MCF 10A (cell line): ENCODE results near the gene CD96. TPM values are rescaled to one million over a fixed set of nuclear protein-coding genes. Genes with fewer than 3 reads are reported as not detected.

Experiments
- BruUV-seq: library from RNA; stranded (reverse); fragments of 400-500 nt; replicated peaks from 2 replicates; lab custom pipeline; 2021; lab: Mats Ljungman, UMichigan
- CTCF ChIA-PET: fragments of 300-600 bp; sonication (Branson Sonifier 250); formaldehyde crosslinking; extraction: SDS; loops from one replicate; lab custom pipeline; 2021; ENCODE audit warnings: antibody characterized with exemption, inconsistent platforms; lab: Yijun Ruan, JAX
- POLR2A ChIA-PET: fragments of 300-600, 350-650 bp; sonication (Branson Sonifier 250); formaldehyde crosslinking; extraction: SDS; loops from one replicate; lab custom pipeline; 2020; ENCODE audit warnings: antibody characterized with exemption, inconsistent platforms; lab: Yijun Ruan, JAX
- DNase-seq: peaks from one replicate; pipeline ENCODE4 v3.0.0-alpha.2; 2018; ENCODE audit not compliant: unreplicated experiment
- H3K27ac Mint-ChIP-seq: one replicate; pipeline ENCODE4 v1.8.0; 2022; ENCODE audit warnings: mild to moderate bottlenecking, low read depth, mixed read lengths; ENCODE audit not compliant: unreplicated experiment
- H3K27me3 Mint-ChIP-seq: one replicate; pipeline ENCODE4 v1.8.0; 2022; ENCODE audit warnings: mixed read lengths; ENCODE audit not compliant: insufficient read depth, unreplicated experiment
- H3K36me3 Mint-ChIP-seq: one replicate; pipeline ENCODE4 v1.8.0; 2022; ENCODE audit warnings: mild to moderate bottlenecking, moderate library complexity, mixed read lengths; ENCODE audit not compliant: insufficient read depth, unreplicated experiment
- H3K4me1 Mint-ChIP-seq: one replicate; pipeline ENCODE4 v1.8.0; 2022; ENCODE audit warnings: mixed read lengths; ENCODE audit not compliant: insufficient read depth, unreplicated experiment
- H3K4me3 Mint-ChIP-seq: one replicate; pipeline ENCODE4 v1.8.0; 2022; ENCODE audit warnings: mild to moderate bottlenecking, moderate library complexity, mixed read lengths; ENCODE audit not compliant: unreplicated experiment
- H3K9me3 Mint-ChIP-seq: one replicate; pipeline ENCODE4 v1.8.0; 2022; ENCODE audit warnings: mixed read lengths; ENCODE audit not compliant: unreplicated experiment
- CTCF ChIP-seq: fragments of 200-600 bp; IDR thresholded peaks from one replicate; pipeline ENCODE4 v1.8.0; 2022; ENCODE audit warnings: antibody characterized with exemption, mild to moderate bottlenecking; ENCODE audit not compliant: unreplicated experiment
- intact Hi-C: fragments of 100-400 bp; cut with micrococcal nuclease; formaldehyde crosslinking; loops from 2 replicates; pipeline ENCODE4 v1.14.1; 2022
- total RNA-seq: library from RNA; stranded (reverse); gene quantifications from 2 replicates; pipeline ENCODE4 v1.2.3, GENCODE V29; 2022

Gene CD96
- total RNA-seq, 1 experiment from 2014 or later, result 0.09 TPM

GRCh38 chr3:111676211-111677006, 134.4 kb downstream of the CD96 start:
- POLR2A ChIA-PET, result interaction anchor here (0.6 to 1.6 kb wide), 13 partner anchors 9 to 397 kb away, joined by 3 to 5 read pairs (median 3); partner anchors contain the start of genes PHLDB2 and ZBED2
- no TSS peak for BruUV-seq
- intact Hi-C loops, result no loop called here
- H3K36me3 Mint-ChIP-seq, result no peaks in the 10 kb centered on the region
- H3K4me1 Mint-ChIP-seq, result peaks cover 29% of the 10 kb centered on the region
- CTCF ChIA-PET, result interaction anchor here (0.7 to 2.4 kb wide), 6 partner anchors 8 to 189 kb away, joined by 3 to 14 read pairs (median 6); no protein-coding TSS in a partner anchor
- no peaks in the 10 kb centered on the region for H3K27me3 Mint-ChIP-seq
- peak overlapping the region; percentile 78 for H3K4me3 Mint-ChIP-seq
- peak overlapping the region; percentile 86 for H3K27ac Mint-ChIP-seq
- DNase-seq, result peak; percentile 67
- no peaks in the 10 kb centered on the region for H3K9me3 Mint-ChIP-seq
- TF ChIP-seq CTCF, result no peak

GRCh38 chr3:111677007-111677392, 135.0 kb downstream of the CD96 start:
- peak overlapping the region; percentile 86 for H3K27ac Mint-ChIP-seq
- POLR2A ChIA-PET, result interaction anchor here (0.6 to 1.6 kb wide), 12 partner anchors 9 to 182 kb away, joined by 3 to 5 read pairs (median 3); partner anchors contain the start of genes PHLDB2 and ZBED2
- peak overlapping the region; percentile 78 for H3K4me3 Mint-ChIP-seq
- intact Hi-C loops, result no loop called here
- CTCF ChIA-PET, result interaction anchor here (0.7 to 2.4 kb wide), 7 partner anchors 8 to 298 kb away, joined by 3 to 14 read pairs (median 4); no protein-coding TSS in a partner anchor
- no TSS peak for BruUV-seq
- H3K27me3 Mint-ChIP-seq, result no peaks in the 10 kb centered on the region
- no peak for TF ChIP-seq CTCF
- peaks cover 32% of the 10 kb centered on the region for H3K4me1 Mint-ChIP-seq
- no peaks in the 10 kb centered on the region for H3K9me3 Mint-ChIP-seq
- DNase-seq, result no peak
- H3K36me3 Mint-ChIP-seq, result no peaks in the 10 kb centered on the region

DNA sequence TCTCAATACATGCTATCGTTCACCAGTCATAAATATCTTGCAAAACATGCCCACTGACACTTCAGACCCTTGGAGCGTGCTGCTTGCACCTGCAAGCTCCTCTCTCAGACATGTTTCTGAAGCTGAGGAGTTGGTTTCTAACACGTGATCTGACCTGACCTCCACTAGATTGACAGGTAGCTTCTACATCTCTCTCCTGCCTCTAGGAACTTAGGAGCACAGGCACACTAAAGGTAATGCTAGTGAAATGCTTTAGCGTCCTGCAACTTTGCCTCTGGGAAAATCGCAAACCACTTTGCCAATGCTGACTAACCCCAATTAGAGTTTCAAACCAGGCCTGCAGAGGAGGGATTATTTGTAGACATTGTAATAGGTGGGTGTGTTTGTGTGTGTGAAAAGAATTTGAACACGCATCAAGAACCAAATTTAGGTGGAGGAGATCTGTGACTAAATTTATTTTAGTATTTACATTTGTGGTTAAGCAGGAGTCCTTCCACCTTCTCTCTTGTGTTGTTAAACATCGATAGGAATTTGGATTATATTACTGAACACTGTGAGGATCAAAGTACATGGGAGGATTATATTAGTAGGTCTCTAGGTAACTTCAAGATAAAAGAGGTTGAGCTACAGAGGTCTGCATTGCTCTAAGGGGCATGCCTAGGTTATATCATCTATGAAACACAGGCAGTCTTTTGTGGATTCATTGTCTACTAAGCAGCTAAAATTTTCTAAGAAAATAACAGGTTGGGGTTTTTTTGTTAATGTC, 139.8 kb downstream of the CD96 start:
- TF ChIP-seq CTCF, result no peak
- POLR2A ChIA-PET, result interaction anchor here (0.7 to 1.6 kb wide), 4 partner anchors 9 to 71 kb away, joined by 3 to 6 read pairs (median 3); no protein-coding TSS in a partner anchor
- intact Hi-C loops, result no loop called here

More for the DNA sequence above, 139.8 kb downstream of the CD96 start:
- H3K9me3 Mint-ChIP-seq, result no peaks in the 10 kb centered on the region
- no peaks in the 10 kb centered on the region for H3K36me3 Mint-ChIP-seq
- H3K4me3 Mint-ChIP-seq, result no peak overlapping the region
- CTCF ChIA-PET, result interaction anchor here (0.6 to 2.3 kb wide), 9 partner anchors 10 to 1368 kb away, joined by 3 to 37 read pairs (median 4); no protein-coding TSS in a partner anchor
- no peak overlapping the region for H3K27ac Mint-ChIP-seq
- no peak for DNase-seq
- H3K27me3 Mint-ChIP-seq, result no peaks in the 10 kb centered on the region
- BruUV-seq, result no TSS peak
- peaks cover 16% of the 10 kb centered on the region for H3K4me1 Mint-ChIP-seq
